Fibroblast of skin of abdomen (primary cell): ENCODE measurements around the gene BCL3.

ENCODE experiments used
- DNase-seq: peaks from one replicate; pipeline ENCODE4 v3.0.0-alpha.2; 2013

The BCL3 gene

DNA sequence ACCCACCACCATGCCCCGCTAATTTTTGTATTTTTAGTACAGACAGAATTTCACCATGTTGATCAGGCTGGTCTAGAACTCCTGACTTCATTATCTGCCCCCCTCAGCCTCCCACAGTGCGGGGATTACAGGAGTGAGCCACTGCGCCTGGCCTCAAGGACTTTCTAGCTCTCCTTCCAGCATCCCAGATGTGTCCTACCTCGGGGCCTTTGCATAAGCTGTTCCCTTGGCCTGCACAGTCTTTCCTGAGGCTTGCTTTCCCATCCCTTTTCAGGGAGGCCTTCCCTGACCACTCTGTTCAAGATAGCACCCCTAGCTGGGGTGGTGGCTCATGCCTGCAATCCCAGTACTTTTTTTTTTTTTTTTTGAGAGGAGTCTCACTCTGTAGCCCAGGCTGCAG, 46.1 kb downstream of the BCL3 start:
- DNase-seq = no peak

DNA sequence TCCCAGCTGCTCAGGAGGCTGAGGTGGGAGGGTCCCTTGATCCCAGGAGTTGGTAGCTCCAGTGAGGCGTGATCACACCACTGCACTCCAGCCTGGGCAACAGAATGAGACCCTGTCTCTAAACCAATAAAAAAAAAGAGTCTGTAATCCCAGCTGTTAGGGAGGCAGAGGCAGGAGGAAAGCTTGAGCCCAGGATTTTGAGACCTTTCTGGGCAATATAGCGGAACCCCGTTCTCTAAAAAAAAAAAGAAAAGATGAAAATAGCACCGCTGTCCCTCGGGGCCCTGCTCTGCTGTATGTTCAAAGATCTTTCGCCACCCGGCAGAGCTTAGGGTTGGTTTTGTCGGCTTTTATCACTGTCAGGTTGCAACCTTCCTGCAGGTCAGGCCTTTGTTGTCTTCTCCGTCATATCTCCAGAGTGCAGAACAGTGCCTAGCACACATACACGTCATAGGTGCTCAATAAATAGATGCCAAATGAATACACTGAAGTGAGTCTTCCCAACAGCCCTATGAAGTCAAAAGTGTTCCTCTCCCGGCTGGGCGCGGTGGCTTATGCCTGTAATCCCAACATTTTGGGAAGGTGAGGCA, 47.0 kb downstream of the BCL3 start:
- no peak for DNase-seq

DNA sequence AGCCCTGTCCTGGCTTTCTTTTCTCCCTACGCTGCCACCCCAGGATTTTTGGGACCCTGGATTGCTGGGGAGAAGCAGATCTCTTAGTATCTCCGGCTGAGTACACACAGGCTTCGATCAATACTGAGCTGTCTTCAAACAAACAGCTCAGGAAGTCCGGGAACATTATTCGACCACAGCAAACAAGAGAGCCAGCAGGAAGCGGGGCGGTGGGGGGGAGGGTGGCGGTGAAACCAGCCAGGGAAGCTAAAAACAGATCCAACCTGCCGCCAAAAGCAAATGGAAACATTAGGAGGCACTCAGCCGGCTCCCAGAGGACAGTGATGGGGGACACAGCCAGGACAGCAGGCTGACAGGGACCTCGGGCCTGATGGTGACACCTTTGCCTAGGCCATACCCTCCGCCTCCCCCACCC, 48.2 kb downstream of the BCL3 start:
- no peak for DNase-seq

GRCh38 chr19:44799627-44800346, 51.3 kb downstream of the BCL3 start:
- no peak for DNase-seq

DNA sequence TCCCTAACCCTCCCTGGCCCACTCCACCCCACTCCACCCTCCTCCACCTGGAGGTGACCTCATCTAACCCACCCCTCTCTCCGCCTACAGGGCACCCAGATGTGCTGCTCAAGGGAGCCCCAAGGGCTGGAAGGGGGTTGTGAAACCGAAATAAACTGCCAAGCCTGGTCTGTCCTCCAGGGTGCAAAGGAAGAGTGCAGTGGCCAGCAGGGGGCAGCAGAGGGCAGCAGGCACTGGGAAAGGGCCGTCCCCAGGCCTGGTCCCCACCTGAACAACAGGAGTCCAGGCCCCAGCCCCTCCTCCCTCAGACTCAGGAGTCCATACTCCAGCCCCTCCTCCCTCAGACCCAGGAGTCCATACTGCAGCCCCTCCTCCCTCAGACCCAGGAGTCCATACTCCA, 52.0 kb downstream of the BCL3 start:
- DNase-seq = peak; percentile 70

DNA sequence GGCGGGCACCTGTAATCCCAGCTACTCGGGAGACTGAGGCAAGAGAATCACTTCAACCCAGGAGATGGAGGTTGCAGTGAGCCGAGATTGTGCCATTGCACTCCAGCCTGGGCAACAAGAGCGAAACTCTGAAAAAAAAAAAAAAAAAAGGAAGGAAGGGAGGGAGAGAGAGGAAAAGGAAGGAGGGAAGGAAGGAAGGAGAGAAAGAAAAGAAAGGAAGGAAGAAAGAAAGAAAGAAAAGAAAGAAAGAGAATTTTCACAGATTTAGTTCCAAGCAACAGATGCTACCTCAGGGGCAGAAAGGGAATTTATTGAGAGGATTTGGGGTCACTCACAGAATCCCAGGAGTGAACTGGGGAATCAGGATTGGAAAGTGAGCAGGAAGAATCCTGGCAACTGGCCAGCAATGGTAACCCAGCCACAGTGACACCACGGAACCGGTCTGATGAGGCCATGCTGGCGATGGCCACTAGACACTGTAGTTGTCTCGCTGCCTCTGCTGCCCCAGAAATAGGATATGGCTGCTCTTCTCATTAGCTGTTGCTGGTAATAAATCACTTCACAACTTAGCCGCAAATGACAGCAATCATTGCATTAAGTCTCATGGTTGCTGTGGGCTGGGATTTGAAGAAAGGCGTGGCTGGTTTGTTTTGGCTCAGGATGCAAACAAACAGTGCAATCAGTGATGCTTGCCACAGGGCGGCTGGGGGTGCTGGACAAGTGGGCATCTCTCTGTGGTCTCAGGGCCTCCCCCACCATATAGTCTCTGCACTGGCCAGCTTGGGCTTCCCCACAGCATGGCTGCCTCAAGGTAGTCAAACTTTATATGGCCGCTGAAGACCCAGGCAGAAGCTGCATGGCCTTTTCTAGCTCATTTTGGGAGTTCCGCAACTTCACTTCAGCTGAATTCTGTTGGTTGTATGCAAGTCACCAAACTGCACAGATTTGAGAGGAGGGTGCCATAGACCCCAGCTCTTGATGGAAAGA, 55.2 kb downstream of the BCL3 start:
- no peak for DNase-seq

DNA sequence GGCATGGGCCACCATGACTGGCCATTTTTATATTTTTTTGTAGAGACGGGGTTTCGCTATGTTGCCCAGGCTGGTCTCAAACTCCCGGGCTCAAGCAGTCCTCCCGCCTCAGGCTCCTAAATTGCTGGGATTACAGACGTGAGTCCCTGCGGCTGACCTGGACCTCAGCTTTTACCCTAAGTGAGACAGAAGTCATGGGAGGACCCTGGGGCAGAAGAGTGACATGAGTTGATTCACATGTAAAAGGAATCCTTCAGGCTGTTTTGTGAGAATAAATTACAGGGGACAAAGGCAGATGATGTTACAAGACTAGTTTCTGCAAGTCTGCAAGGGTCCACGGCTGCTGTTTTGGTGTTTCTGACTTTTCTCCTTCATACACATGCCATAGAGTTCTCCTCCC, 57.8 kb downstream of the BCL3 start:
- DNase-seq = no peak

DNA sequence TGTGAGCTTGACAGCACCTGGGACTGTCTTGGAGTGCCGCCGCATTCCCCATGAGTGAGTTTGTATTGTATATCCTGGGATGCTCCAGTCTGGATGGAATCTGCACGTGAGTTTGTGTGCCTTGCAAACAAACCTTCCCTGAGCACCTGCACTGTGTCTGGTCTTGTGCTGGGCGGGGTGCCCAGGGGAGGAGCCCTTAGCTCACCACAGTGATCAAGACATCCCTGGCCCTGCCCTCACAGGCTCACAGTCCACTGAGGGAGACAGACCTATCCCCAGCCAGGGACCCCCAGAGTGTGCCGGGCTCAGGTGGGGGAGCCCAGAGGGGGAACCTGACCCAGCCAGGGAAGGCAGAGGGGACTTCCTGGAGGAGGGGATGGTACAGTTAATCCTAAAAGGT, 58.7 kb downstream of the BCL3 start:
- no peak for DNase-seq

DNA sequence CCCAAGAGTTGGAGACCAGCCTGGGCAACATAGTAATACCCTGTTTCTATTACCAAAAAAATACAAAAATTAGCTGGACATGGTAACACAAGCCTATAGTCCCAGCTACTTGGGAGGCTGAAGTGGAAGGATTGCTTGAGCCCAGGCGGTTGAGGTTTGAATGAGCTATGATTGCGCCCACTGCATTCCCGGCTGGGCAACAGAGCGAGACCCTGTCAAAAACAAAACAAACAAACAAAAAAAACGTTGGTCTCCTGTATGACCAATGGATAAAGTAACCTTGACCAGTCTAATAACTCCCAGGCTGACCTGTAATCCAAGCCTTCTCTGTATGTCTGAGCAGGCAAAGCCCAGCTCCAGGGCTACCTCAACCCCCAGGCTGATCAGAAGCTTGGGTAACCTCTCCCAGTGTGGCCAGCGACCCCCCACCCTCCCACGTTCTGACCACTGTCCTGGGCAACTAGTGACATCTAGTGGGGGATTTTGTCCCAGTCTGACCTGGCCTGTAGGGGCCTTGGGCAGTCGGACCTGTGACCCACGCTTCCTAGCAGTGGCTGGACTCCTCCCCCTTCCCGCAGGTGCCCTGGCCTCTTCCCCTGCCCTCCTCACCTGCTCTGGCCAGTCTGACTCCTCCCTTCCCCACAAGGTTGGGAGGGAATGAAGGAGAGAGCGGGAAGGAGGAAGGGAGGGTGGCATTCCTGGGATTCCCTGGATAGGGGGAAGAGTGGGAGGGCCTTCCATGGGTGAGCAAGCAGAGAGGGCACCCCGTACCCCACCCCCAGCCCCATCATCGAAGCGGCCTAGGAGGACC, 59.3 kb downstream of the BCL3 start:
- peak; percentile 59 for DNase-seq

DNA sequence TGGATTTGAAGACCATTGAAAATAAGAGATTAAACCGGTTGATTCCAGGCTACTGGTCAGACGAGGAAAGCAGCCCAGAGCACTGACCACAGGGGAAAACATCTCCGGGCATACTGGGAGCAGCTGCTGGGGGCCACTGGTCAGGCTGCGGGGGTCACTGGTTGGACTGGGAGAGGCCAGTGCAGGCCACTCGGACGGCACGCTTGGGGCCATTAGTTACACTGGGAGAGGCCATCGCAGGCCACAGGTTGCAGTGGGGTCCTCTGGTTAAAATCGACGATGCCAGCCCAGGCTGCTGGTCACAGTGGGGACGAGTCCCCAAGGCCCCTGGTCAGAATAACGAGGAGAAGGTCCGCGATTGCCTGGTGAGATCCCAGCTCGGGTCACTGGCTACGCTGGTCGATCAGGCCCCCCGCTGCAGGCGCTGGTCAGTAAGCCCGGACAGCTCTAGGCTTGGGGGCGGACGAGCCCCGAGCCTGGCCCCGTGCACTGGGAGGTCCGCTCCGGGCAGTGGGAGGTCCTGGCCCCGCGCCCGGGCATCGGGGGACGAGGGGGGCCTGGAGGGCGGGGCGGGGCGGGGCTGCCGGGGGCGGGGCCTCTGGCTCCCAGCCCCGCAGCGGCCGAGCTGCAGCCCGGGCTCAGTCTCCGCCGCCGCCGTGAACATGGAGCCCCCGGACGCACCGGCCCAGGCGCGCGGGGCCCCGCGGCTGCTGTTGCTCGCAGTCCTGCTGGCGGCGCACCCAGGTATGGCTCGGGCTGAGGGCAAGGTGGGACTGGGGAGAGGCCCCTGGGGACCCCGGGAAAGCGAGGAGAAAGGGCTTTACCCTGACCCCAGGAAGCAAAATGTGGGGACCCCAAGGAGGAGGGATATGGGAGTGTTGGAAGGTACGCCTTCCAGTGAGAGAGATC, 60.2 kb downstream of the BCL3 start, which contains the start of gene BCAM:
Gene BCAM, plus strand, starts transcription at position 641 of the 909 bp plus-strand sequence. Its CDS starts 22 bp downstream, at position 663.
- peak; percentile 73 for DNase-seq
